MV-4-11 (cell line): ENCODE measurements around the gene IL7R.

Source experiments
- DNase-seq: peaks from one replicate; lab custom pipeline; 2025; lab: John Stamatoyannopoulos, UW

The IL7R gene

GRCh38 chr5:35856765-35857351 is at the start of gene IL7R:
IL7R (plus strand) TSS chr5:35856891; CDS start chr5:35856978, 87 bp downstream.
- peak; percentile 90 for DNase-seq

GRCh38 chr5:35810601-35811000 is 46.1 kb upstream of the IL7R start:
- DNase-seq, result no peak

- DNase-seq, result no peak
Observed at GRCh38 chr5:35811108-35811741, 45.5 kb upstream of the IL7R start.

GRCh38 chr5:35813521-35813920 is 43.2 kb upstream of the IL7R start:
- peak; percentile 25 for DNase-seq

GRCh38 chr5:35815089-35815936 is 41.4 kb upstream of the IL7R start:
- DNase-seq, result peak; percentile 65

- no peak for DNase-seq
Observed at GRCh38 chr5:35816881-35817521, 39.7 kb upstream of the IL7R start.

GRCh38 chr5:35819026-35819425 is 37.7 kb upstream of the IL7R start:
- DNase-seq, result no peak

- peak; percentile 75 for DNase-seq
Observed at GRCh38 chr5:35819668-35820067, 37.0 kb upstream of the IL7R start.

- peak; percentile 93 for DNase-seq
Observed at GRCh38 chr5:35820735-35821134, 36.0 kb upstream of the IL7R start.

GRCh38 chr5:35821513-35821912 is 35.2 kb upstream of the IL7R start:
- no peak for DNase-seq

- DNase-seq, result no peak
Observed at GRCh38 chr5:35822511-35822910, 34.2 kb upstream of the IL7R start.

- no peak for DNase-seq
Observed at GRCh38 chr5:35823347-35824098, 33.2 kb upstream of the IL7R start.

- DNase-seq, result no peak
Observed at GRCh38 chr5:35826056-35826455, 30.6 kb upstream of the IL7R start.

- DNase-seq, result no peak
Observed at GRCh38 chr5:35826554-35826953, 30.1 kb upstream of the IL7R start.

GRCh38 chr5:35828082-35828598 is 28.6 kb upstream of the IL7R start:
- peak; percentile 60 for DNase-seq

- DNase-seq, result no peak
Observed at GRCh38 chr5:35830587-35830986, 26.1 kb upstream of the IL7R start.

- DNase-seq, result no peak
Observed at GRCh38 chr5:35832762-35833161, 23.9 kb upstream of the IL7R start.

GRCh38 chr5:35833224-35833623 is 23.5 kb upstream of the IL7R start:
- DNase-seq, result no peak

- no peak for DNase-seq
Observed at GRCh38 chr5:35835796-35836742, 20.6 kb upstream of the IL7R start.

- DNase-seq, result no peak
Observed at GRCh38 chr5:35838370-35839042, 18.2 kb upstream of the IL7R start.
